MCF 10A (cell line): ENCODE data around the gene MDFIC. TPM values are rescaled to one million over a fixed set of nuclear protein-coding genes. Genes with fewer than 3 reads are reported as not detected.

ENCODE experiments used
- BruUV-seq: library from RNA; stranded (reverse); fragments of 400-500 nt; replicated peaks from 2 replicates; lab custom pipeline; 2021; lab: Mats Ljungman, UMichigan
- CTCF ChIA-PET: fragments of 300-600 bp; sonication (Branson Sonifier 250); formaldehyde crosslinking; extraction: SDS; loops from one replicate; lab custom pipeline; 2021; ENCODE audit warnings: antibody characterized with exemption, inconsistent platforms; lab: Yijun Ruan, JAX
- POLR2A ChIA-PET: fragments of 300-600, 350-650 bp; sonication (Branson Sonifier 250); formaldehyde crosslinking; extraction: SDS; loops from one replicate; lab custom pipeline; 2020; ENCODE audit warnings: antibody characterized with exemption, inconsistent platforms; lab: Yijun Ruan, JAX
- DNase-seq: peaks from one replicate; pipeline ENCODE4 v3.0.0-alpha.2; 2018; ENCODE audit not compliant: unreplicated experiment
- H3K27ac Mint-ChIP-seq: one replicate; pipeline ENCODE4 v1.8.0; 2022; ENCODE audit warnings: mild to moderate bottlenecking, low read depth, mixed read lengths; ENCODE audit not compliant: unreplicated experiment
- H3K27me3 Mint-ChIP-seq: one replicate; pipeline ENCODE4 v1.8.0; 2022; ENCODE audit warnings: mixed read lengths; ENCODE audit not compliant: insufficient read depth, unreplicated experiment
- H3K36me3 Mint-ChIP-seq: one replicate; pipeline ENCODE4 v1.8.0; 2022; ENCODE audit warnings: mild to moderate bottlenecking, moderate library complexity, mixed read lengths; ENCODE audit not compliant: insufficient read depth, unreplicated experiment
- H3K4me1 Mint-ChIP-seq: one replicate; pipeline ENCODE4 v1.8.0; 2022; ENCODE audit warnings: mixed read lengths; ENCODE audit not compliant: insufficient read depth, unreplicated experiment
- H3K4me3 Mint-ChIP-seq: one replicate; pipeline ENCODE4 v1.8.0; 2022; ENCODE audit warnings: mild to moderate bottlenecking, moderate library complexity, mixed read lengths; ENCODE audit not compliant: unreplicated experiment
- H3K9me3 Mint-ChIP-seq: one replicate; pipeline ENCODE4 v1.8.0; 2022; ENCODE audit warnings: mixed read lengths; ENCODE audit not compliant: unreplicated experiment
- CTCF ChIP-seq: fragments of 200-600 bp; IDR thresholded peaks from one replicate; pipeline ENCODE4 v1.8.0; 2022; ENCODE audit warnings: antibody characterized with exemption, mild to moderate bottlenecking; ENCODE audit not compliant: unreplicated experiment
- intact Hi-C: fragments of 100-400 bp; cut with micrococcal nuclease; formaldehyde crosslinking; loops from 2 replicates; pipeline ENCODE4 v1.14.1; 2022
- total RNA-seq: library from RNA; stranded (reverse); gene quantifications from 2 replicates; pipeline ENCODE4 v1.2.3, GENCODE V29; 2022

The MDFIC gene
- total RNA-seq, 1 experiment from 2014 or later = 7.8 TPM

GRCh38 chr7:114903131-114903530 lies 18.8 kb upstream of the MDFIC start:
- no TSS peak for BruUV-seq
- no peaks in the 10 kb centered on the region for H3K4me1 Mint-ChIP-seq
- H3K27me3 Mint-ChIP-seq = no peaks in the 10 kb centered on the region
- DNase-seq = no peak
- ChIA-PET POLR2A (no interaction called here), CTCF (no interaction called here)
- no peaks in the 10 kb centered on the region for H3K9me3 Mint-ChIP-seq
- no peak overlapping the region for H3K27ac Mint-ChIP-seq
- H3K4me3 Mint-ChIP-seq = no peak overlapping the region
- intact Hi-C loops = no loop called here
- no peak for TF ChIP-seq CTCF
- H3K36me3 Mint-ChIP-seq = no peaks in the 10 kb centered on the region

GRCh38 chr7:114910787-114911186 lies 11.1 kb upstream of the MDFIC start:
- H3K4me3 Mint-ChIP-seq = no peak overlapping the region
- ChIA-PET POLR2A (interaction anchor here (0.6 to 1.1 kb wide), 3 partner anchors 16 to 30 kb away, joined by 3 to 5 read pairs (median 4); no protein-coding TSS in a partner anchor), CTCF (interaction anchor here (0.7 kb wide), 2 partner anchors 35 to 36 kb away, joined by 3 read pairs; no protein-coding TSS in a partner anchor)
- H3K27me3 Mint-ChIP-seq = no peaks in the 10 kb centered on the region
- BruUV-seq = no TSS peak
- no peaks in the 10 kb centered on the region for H3K4me1 Mint-ChIP-seq
- TF ChIP-seq CTCF = no peak
- H3K27ac Mint-ChIP-seq = no peak overlapping the region
- no peaks in the 10 kb centered on the region for H3K9me3 Mint-ChIP-seq
- no peak for DNase-seq
- H3K36me3 Mint-ChIP-seq = no peaks in the 10 kb centered on the region
- intact Hi-C loops = no loop called here

- H3K4me1 Mint-ChIP-seq = no peaks in the 10 kb centered on the region
- BruUV-seq = no TSS peak
- H3K27me3 Mint-ChIP-seq = no peaks in the 10 kb centered on the region
- H3K9me3 Mint-ChIP-seq = no peaks in the 10 kb centered on the region
- no peak for DNase-seq
- TF ChIP-seq CTCF = no peak
- POLR2A ChIA-PET = interaction anchor here (1.1 kb wide), 1 partner anchor 23 kb away, joined by 3 read pairs; no protein-coding TSS in a partner anchor
- intact Hi-C loops = no loop called here
- no peak overlapping the region for H3K4me3 Mint-ChIP-seq
- no peak overlapping the region for H3K27ac Mint-ChIP-seq
- H3K36me3 Mint-ChIP-seq = no peaks in the 10 kb centered on the region
- CTCF ChIA-PET = no interaction called here
These were observed 10.5 kb upstream of the MDFIC start for GRCh38 chr7:114911411-114911810.

GRCh38 chr7:114916261-114916892 lies 5.5 kb upstream of the MDFIC start:
- Mint-ChIP-seq H3K4me3 (no peak overlapping the region), H3K9me3 (no peaks in the 10 kb centered on the region), H3K27ac (no peak overlapping the region), H3K36me3 (no peaks in the 10 kb centered on the region), H3K27me3 (no peaks in the 10 kb centered on the region), H3K4me1 (peaks cover 6% of the 10 kb centered on the region)
- no peak for DNase-seq
- ChIA-PET CTCF (interaction anchor here (0.6 kb wide), 1 partner anchor 10 kb away, joined by 3 read pairs; no protein-coding TSS in a partner anchor), POLR2A (no interaction called here)
- no TSS peak for BruUV-seq
- intact Hi-C loops = no loop called here
- no peak for TF ChIP-seq CTCF
